Ishikawa (cell line): ENCODE results near the gene VAMP5.

ENCODE experiments used
- CEBPB ChIP-seq: IDR thresholded peaks from 2 replicates; pipeline ENCODE4 v1.6.1; 2012
- CREB1 ChIP-seq: IDR thresholded peaks from 2 replicates; pipeline ENCODE4 v1.6.1; 2012; ENCODE audit warnings: low read depth
- EGR1 ChIP-seq: IDR thresholded peaks from 2 replicates; pipeline ENCODE4 v1.6.1; 2012
- EP300 ChIP-seq: IDR thresholded peaks from 2 replicates; pipeline ENCODE4 v1.6.1; 2012; ENCODE audit warnings: borderline replicate concordance
- FOXM1 ChIP-seq: IDR thresholded peaks from 2 replicates; pipeline ENCODE4 v1.6.1; 2012; ENCODE audit warnings: low read depth, borderline replicate concordance
- NFIC ChIP-seq: IDR thresholded peaks from 2 replicates; pipeline ENCODE4 v1.6.1; 2012
- RAD21 ChIP-seq: IDR thresholded peaks from 2 replicates; pipeline ENCODE4 v1.6.1; 2012; ENCODE audit warnings: low read depth
- TAF1 ChIP-seq: IDR thresholded peaks from 2 replicates; pipeline ENCODE4 v1.6.1; 2012; ENCODE audit warnings: low read depth, mild to moderate bottlenecking
- TCF12 ChIP-seq: IDR thresholded peaks from 2 replicates; pipeline ENCODE4 v1.6.1; 2012; ENCODE audit warnings: low read depth
- TEAD4 ChIP-seq: IDR thresholded peaks from 2 replicates; pipeline ENCODE4 v1.6.1; 2012
- YY1 ChIP-seq: IDR thresholded peaks from 2 replicates; pipeline ENCODE4 v1.6.1; 2012; ENCODE audit warnings: low read depth
- ZBTB7A ChIP-seq: IDR thresholded peaks from 2 replicates; pipeline ENCODE4 v1.6.1; 2012; ENCODE audit warnings: low read depth
- TF ChIP-seq, protein P1 (sequence below): IDR thresholded peaks from 2 replicates; pipeline ENCODE4 v1.6.1; 2012
- TF ChIP-seq, protein P2 (sequence below): IDR thresholded peaks from 2 replicates; pipeline ENCODE4 v1.6.1; 2012
- TF ChIP-seq, protein P3 (sequence below): IDR thresholded peaks from 2 replicates; pipeline ENCODE4 v1.6.1; 2012; ENCODE audit warnings: low read depth, mild to moderate bottlenecking

VAMP5 gene

DNA sequence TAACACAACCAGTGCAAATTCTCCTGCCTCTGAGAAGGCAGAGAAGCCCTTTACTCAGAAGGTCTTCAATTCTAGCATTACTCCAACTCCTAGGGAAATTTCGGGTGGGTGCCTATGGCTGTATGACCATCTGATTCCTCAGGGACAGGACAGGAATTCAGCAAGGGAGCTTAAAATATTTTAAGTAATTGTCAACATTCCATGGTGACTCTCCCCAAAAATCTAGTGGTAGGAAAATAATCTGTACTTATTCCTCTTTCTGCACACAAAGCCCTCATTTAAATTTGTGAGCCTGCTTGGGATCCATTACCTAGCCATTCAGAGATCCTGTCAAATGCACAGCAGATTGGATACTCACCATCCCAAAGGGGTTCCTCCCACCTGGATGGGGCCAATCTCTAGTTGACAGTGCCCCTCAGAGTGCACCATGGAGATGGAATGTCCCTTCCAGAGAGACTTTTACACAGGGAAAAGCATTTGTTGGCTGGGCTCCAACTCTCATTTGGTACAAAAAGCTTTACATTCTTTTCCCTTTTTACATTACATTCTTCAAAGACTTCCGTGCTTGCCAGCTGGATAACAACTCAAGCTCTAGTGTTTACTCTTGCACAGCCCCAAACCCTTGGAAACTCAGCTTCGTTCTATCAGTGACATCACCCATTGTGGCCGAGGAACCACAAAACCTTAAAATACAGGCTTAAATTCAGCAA is 21.3 kb downstream of the VAMP5 start:
- TF ChIP-seq YY1 (no peak), TAF1 (no peak), EP300 (no peak), ZBTB7A (no peak), TEAD4 (no peak), FOXM1 (no peak), NFIC (no peak), TCF12 (no peak), RAD21 (no peak), CREB1 (no peak), CEBPB (no peak), EGR1 (no peak)
- TF ChIP-seq, protein P1, sequence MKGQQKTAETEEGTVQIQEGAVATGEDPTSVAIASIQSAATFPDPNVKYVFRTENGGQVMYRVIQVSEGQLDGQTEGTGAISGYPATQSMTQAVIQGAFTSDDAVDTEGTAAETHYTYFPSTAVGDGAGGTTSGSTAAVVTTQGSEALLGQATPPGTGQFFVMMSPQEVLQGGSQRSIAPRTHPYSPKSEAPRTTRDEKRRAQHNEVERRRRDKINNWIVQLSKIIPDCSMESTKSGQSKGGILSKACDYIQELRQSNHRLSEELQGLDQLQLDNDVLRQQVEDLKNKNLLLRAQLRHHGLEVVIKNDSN: no peak
- TF ChIP-seq, protein P2, sequence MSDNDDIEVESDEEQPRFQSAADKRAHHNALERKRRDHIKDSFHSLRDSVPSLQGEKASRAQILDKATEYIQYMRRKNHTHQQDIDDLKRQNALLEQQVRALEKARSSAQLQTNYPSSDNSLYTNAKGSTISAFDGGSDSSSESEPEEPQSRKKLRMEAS: no peak
- TF ChIP-seq, protein P3, sequence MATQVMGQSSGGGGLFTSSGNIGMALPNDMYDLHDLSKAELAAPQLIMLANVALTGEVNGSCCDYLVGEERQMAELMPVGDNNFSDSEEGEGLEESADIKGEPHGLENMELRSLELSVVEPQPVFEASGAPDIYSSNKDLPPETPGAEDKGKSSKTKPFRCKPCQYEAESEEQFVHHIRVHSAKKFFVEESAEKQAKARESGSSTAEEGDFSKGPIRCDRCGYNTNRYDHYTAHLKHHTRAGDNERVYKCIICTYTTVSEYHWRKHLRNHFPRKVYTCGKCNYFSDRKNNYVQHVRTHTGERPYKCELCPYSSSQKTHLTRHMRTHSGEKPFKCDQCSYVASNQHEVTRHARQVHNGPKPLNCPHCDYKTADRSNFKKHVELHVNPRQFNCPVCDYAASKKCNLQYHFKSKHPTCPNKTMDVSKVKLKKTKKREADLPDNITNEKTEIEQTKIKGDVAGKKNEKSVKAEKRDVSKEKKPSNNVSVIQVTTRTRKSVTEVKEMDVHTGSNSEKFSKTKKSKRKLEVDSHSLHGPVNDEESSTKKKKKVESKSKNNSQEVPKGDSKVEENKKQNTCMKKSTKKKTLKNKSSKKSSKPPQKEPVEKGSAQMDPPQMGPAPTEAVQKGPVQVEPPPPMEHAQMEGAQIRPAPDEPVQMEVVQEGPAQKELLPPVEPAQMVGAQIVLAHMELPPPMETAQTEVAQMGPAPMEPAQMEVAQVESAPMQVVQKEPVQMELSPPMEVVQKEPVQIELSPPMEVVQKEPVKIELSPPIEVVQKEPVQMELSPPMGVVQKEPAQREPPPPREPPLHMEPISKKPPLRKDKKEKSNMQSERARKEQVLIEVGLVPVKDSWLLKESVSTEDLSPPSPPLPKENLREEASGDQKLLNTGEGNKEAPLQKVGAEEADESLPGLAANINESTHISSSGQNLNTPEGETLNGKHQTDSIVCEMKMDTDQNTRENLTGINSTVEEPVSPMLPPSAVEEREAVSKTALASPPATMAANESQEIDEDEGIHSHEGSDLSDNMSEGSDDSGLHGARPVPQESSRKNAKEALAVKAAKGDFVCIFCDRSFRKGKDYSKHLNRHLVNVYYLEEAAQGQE: no peak

DNA sequence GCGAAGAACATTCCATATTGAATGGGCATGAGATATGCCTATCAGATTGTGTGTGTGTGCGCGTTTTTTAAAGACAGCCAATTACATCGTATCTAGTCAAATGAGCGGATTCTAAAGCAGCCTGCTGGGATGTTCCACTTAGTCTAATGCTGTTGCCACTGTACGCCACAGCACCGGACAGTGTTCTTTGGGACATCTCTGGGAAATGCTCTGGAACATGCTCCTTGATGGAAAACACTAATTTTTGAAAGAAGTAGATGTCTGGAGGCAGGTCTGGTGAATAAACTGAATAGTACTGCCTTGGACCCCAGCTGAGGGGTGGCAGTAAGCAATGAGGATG is 21.9 kb downstream of the VAMP5 start:
- TF ChIP-seq, protein P2: no peak
- TF ChIP-seq TEAD4 (no peak), EP300 (no peak), EGR1 (no peak), FOXM1 (no peak), CREB1 (no peak), NFIC (no peak), CEBPB (no peak), YY1 (no peak), TAF1 (no peak), ZBTB7A (no peak), TCF12 (no peak), RAD21 (no peak)
- TF ChIP-seq, protein P3: no peak
- TF ChIP-seq, protein P1: no peak

DNA sequence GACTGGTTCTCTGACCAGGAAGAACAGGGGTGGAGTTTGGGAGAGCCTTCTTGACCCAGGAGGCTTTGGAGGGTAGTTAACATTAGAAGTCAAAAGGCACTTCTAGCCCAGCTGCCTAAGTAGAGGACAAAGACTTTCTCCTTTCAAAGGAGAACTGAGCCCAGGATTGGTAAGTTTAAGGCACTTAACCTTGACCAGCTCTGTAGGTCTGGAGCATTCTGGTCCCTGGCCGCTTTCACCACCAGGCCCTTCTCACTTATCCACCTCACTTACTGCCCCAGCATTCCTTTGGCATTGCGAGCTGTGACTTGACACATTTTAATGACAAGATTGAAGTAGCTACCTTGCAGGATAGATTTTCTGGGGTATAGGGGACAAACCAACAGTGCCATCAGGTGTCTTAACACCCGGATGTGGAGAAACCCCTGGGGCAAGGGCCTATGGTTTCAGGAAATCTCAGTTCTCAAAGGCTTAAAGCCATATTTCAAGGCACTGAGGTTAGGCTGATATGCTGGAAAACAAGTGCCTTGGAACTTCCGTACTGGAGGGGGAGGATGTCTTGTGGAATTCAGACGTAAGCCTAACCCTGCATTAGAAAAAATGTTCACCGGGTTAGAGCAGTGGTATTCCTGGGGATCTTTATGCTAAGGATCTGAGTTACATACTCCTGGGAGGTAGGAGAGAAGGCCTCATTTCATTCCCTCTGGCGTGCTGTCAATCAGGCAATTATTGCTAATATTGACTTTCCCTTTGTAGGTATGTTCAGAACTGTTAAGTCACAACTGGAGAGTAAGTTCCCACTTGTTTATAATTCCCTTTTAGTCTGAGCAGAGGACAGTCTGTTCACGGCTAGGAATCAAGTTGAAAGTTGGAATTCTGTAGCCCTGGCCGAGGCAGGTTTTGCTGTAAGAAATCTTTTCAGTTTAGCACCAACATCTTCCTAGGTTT is 23.3 kb downstream of the VAMP5 start:
- TF ChIP-seq YY1 (no peak), CEBPB (no peak), TEAD4 (no peak), EP300 (no peak), TAF1 (no peak), CREB1 (no peak), TCF12 (no peak), NFIC (no peak), ZBTB7A (no peak), FOXM1 (no peak), RAD21 (no peak), EGR1 (no peak)
- TF ChIP-seq, protein P3: no peak
- TF ChIP-seq, protein P1: no peak
- TF ChIP-seq, protein P2: no peak
